Upper lobe of right lung (tissue), 1 donor: ENCODE results near the gene ZNF212. TPM values are rescaled to one million over a fixed set of nuclear protein-coding genes. Genes with fewer than 3 reads are reported as not detected.
"Not testable (repeated sequence)": the region's sequence is repeated elsewhere in the genome, so short reads cannot be mapped to it uniquely, and the experiment has no call there.

Experiments used
- ATAC-seq: fragments of 200-7000 bp; cut with Tn5 transposase; one replicate; pipeline ENCODE4 v1.9.1; 2020; ENCODE audit warnings: mild to moderate bottlenecking, moderate library complexity
- DNase-seq: peaks from one replicate; pipeline ENCODE4 v3.0.0-alpha.2; 2020
- H3K27ac ChIP-seq: fragments of 200-600 bp; one replicate; pipeline ENCODE4 v1.8.0; 2022
- H3K27me3 ChIP-seq: fragments of 200-600 bp; one replicate; pipeline ENCODE4 v1.8.0; 2022; ENCODE audit warnings: mild to moderate bottlenecking
- H3K36me3 ChIP-seq: fragments of 200-600 bp; one replicate; pipeline ENCODE4 v1.8.0; 2022
- H3K4me1 ChIP-seq: fragments of 200-600 bp; one replicate; pipeline ENCODE4 v1.8.0; 2022
- H3K4me3 ChIP-seq: fragments of 200-600 bp; one replicate; pipeline ENCODE4 v1.8.0; 2022; ENCODE audit warnings: mild to moderate bottlenecking
- H3K9me3 ChIP-seq: fragments of 200-600 bp; one replicate; pipeline ENCODE4 v1.8.0; 2022
- CTCF ChIP-seq: fragments of 200-600 bp; IDR thresholded peaks from one replicate; pipeline ENCODE4 v1.8.0; 2022; ENCODE audit warnings: antibody characterized with exemption
- intact Hi-C: fragments of 100-400 bp; cut with DNase I; formaldehyde crosslinking; loops from one replicate; pipeline ENCODE4 v1.11.0; 2022
- total RNA-seq: library from RNA; stranded (reverse); fragmentation: NEBNext Ultra II Directional; extraction: Animal tissue kit (Norgen Biotek cat#: 25700); gene quantifications from one replicate; pipeline ENCODE4 v1.2.1, GENCODE V29; 2021
- donor health status: DM: no; HTN: yes; CAD: no; lungs with severe emphysema.

The ZNF212 gene
- total RNA-seq, 1 donor from 2014 or later: 10.2 TPM

- peaks cover 16% of the 10 kb centered on the region for H3K36me3 ChIP-seq
- ATAC-seq: no peak
These were observed 10.5 kb upstream of the ZNF212 start for GRCh38 chr7:149228831-149229471.

GRCh38 chr7:149229526-149229925, 9.9 kb upstream of the ZNF212 start:
- DNase-seq: no peak
- intact Hi-C loops: no loop called here
- TF ChIP-seq CTCF: no peak
- ATAC-seq: peak; percentile 11
- Histone ChIP-seq H3K27me3 (no peaks in the 10 kb centered on the region), H3K36me3 (peaks cover 11% of the 10 kb centered on the region), H3K27ac (no peak overlapping the region), H3K9me3 (no peaks in the 10 kb centered on the region), H3K4me3 (no peak overlapping the region), H3K4me1 (no peaks in the 10 kb centered on the region)

More at GRCh38 chr7:149228831-149229471, 10.5 kb upstream of the ZNF212 start:
- TF ChIP-seq CTCF: no peak
- Histone ChIP-seq H3K9me3 (no peaks in the 10 kb centered on the region), H3K4me1 (no peaks in the 10 kb centered on the region), H3K27me3 (no peaks in the 10 kb centered on the region), H3K27ac (no peak overlapping the region), H3K4me3 (no peak overlapping the region)
- intact Hi-C loops: no loop called here
- no peak for DNase-seq

GRCh38 chr7:149232362-149232761, 7.1 kb upstream of the ZNF212 start:
- DNase-seq (no peak), ATAC-seq (no peak)
- intact Hi-C loops: no loop called here
- no peaks in the 10 kb centered on the region for H3K27me3 ChIP-seq
- no peak overlapping the region for H3K4me3 ChIP-seq
- TF ChIP-seq CTCF: no peak
- no peaks in the 10 kb centered on the region for H3K9me3 ChIP-seq
- no peak overlapping the region for H3K27ac ChIP-seq
- H3K4me1 ChIP-seq: no peaks in the 10 kb centered on the region
- H3K36me3 ChIP-seq: no peaks in the 10 kb centered on the region

- intact Hi-C loops, H3K4me3 ChIP-seq, H3K27ac ChIP-seq, H3K36me3 ChIP-seq, H3K4me1 ChIP-seq, H3K9me3 ChIP-seq, DNase-seq, H3K27me3 ChIP-seq, ATAC-seq: not testable (repeated sequence)
These were observed 5.7 kb upstream of the ZNF212 start for GRCh38 chr7:149233655-149234204.

GRCh38 chr7:149237502-149237901, 1.9 kb upstream of the ZNF212 start:
- intact Hi-C loops: no loop called here
- H3K36me3 ChIP-seq: no peaks in the 10 kb centered on the region
- ATAC-seq (no peak), DNase-seq (no peak)
- no peak overlapping the region for H3K27ac ChIP-seq
- no peak for TF ChIP-seq CTCF
- no peaks in the 10 kb centered on the region for H3K27me3 ChIP-seq
- H3K4me1 ChIP-seq: peaks cover 16% of the 10 kb centered on the region
- no peak overlapping the region for H3K4me3 ChIP-seq
- H3K9me3 ChIP-seq: no peaks in the 10 kb centered on the region

GRCh38 chr7:149238051-149238450, 1.4 kb upstream of the ZNF212 start:
- no peak for TF ChIP-seq CTCF
- ATAC-seq (no peak), DNase-seq (no peak)
- no peak overlapping the region for H3K27ac ChIP-seq
- no peak overlapping the region for H3K4me3 ChIP-seq
- peaks cover 16% of the 10 kb centered on the region for H3K4me1 ChIP-seq
- no peaks in the 10 kb centered on the region for H3K27me3 ChIP-seq
- H3K36me3 ChIP-seq: no peaks in the 10 kb centered on the region
- H3K9me3 ChIP-seq: no peaks in the 10 kb centered on the region
- intact Hi-C loops: no loop called here
